ENCODE measurements around the gene SEPTIN10.

The SEPTIN10 gene

DNA sequence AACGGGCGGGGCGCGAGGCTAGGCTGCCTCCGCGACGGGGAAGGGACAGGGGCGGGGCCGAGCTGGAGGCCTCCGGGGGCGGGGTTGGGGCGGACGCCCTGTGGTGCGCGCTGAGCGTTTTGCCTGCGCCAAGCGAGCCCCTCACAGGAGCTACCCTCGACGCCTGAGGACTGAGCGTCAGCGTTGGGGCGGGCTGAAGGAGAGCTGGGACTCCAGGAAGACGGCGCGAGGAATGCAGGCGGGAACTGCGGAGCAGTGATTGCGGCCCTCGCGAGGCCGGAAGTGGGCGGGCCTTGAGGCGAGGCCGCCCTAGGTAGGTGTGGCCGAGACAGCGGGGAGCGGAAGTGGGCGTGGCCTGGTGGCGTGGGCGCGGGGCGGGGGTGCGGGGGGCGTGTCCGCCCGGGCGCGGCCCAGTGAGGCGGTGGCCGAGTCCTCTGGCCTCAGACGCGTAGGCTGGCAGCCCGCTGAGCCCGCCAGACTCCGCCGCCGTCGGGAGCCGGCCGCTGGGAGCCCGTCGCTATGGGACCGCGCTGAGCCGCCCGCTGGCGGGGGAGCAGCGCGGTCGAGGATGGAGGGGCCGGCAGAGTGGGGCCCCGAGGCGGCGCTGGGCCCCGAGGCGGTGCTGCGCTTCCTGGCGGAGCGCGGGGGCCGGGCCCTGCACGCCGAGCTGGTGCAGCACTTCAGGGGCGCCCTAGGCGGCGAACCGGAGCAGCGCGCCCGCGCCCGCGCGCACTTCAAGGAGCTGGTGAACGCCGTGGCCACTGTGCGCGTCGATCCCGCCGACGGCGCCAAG is at the start of gene SEPTIN10, which contains the start of gene SOWAHC:
Gene SEPTIN10, minus strand, starts transcription at position 45 of the 793 bp plus-strand sequence. CDS start 139 bp downstream, outside the sequence.
Gene SOWAHC, plus strand, starts transcription at position 443 of the 793 bp plus-strand sequence. Its CDS starts 126 bp downstream, at position 569.
- TF ChIP-seq GATA3 (IDR thresholded peaks at IDR 0.05; ENCODE audit: low read depth, low read length) (no peak), GATA2 (IDR thresholded peaks at IDR 0.05; ENCODE audit: low read depth, low read length) (no peak)

DNA sequence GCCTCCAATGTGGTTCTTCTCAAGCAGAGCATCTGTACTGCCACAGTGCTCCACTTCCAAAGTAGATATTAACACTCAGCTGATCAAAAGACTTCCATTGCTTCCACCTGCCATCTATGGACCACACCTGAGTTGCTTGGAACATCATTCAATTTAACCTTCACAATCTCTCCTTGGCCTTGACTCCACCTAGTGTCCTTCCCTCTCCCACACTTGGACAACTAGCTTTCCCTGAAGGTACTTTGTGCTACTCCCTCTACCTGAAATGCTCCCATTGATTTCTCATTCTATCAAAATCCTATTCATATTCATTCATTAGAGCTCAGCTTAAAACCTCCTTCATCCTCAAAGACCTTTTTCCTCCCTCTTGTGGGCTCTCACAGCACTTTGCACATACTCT is 49.1 kb upstream of the SEPTIN10 start:
- TF ChIP-seq GATA3 (IDR thresholded peaks at IDR 0.05; ENCODE audit: low read depth, low read length) (no peak), GATA2 (IDR thresholded peaks at IDR 0.05; ENCODE audit: low read depth, low read length) (no peak)

DNA sequence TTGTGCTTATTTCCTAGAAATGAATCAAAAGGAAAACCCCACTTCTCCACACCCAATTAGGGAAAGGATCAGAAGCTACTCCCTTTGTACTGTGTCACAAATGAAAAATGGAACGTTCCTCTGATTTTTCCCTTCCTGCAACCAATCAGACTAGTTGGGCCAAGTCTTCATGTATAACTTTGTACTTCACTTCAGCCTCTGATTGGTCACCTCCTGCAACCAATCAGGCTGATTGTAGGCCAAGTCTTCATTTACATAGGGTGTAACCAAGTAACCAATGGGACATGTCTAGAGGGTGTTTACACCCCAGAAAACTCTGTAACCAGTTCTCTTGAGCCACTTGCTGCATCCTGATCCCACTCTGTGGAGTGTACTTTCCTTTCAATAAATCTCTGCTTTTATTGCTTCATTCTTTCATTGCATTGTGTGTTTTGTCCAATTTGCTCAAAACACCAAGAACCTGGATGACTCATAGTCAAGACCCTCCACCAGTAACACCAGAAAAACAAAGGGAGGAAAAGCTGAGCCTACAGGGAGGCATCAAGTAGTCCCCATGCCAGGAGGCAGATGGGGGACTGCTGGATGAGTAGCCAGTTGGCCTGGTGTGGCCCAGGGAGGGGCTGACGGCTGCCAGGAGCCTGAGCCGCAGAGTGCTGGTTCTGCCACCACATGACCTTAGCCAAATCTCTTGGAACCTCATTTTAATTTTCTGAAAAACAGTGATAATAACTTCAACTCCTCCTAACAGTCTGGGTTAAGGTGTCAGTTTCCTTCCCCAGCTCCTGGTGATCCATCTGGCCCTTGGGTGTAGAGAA is 46.5 kb upstream of the SEPTIN10 start:
- no peak for TF ChIP-seq GATA2 (IDR thresholded peaks at IDR 0.05; ENCODE audit: low read depth, low read length)
- no peak for TF ChIP-seq GATA3 (IDR thresholded peaks at IDR 0.05; ENCODE audit: low read depth, low read length)

DNA sequence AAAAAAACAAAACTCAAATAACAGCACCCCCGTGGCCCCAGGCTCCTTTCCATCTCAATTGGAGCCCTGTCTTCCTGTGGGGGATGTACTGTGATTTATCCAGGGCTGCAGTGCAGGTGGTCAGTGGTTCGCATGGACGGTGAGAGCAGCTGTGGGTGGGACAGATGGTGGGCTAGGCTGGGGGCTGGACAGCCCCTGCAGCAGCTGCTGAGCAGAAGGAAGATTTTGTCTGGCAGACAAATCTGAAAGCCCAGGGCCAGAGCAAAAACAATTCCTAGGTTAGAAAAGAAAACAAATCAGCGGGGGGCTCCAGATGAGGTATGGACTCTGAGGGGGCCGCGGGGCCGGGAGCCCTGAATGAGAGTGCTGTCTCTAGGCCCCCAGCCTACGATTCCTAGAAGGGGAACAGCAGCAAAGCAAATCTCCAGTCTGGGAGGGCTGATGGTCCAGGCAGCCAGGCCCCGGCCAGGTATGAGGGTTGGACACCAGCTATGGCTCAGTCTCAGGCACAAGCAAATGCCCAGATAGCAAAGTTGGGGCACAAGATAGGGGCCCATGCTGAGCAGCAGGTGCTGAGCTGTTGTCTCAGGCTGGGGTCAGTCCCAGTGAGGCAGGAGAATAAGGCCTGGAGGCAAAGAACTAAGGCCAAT is 45.8 kb upstream of the SEPTIN10 start:
- no peak for TF ChIP-seq GATA3 (IDR thresholded peaks at IDR 0.05; ENCODE audit: low read depth, low read length)
- TF ChIP-seq GATA2 (IDR thresholded peaks at IDR 0.05; ENCODE audit: low read depth, low read length), result no peak

DNA sequence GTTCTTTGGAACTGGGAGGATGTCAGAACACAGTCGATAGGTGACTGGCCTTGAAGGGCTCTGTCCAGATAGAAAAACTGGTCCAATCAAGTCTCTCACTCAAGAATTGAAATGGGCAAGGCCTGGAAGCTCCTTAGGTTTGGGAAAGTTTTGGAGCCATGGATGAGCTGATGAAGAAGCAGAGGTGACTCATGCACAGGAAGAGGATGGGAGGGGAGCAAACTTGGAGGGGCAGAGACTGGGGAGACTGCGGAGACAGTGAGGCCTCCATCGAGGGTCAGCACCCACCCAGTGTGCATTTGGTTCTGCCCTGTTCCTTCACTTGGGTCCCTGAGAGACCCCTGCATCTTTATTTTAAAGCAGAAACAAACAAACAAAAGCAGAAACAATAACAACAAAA is 41.5 kb upstream of the SEPTIN10 start:
- TF ChIP-seq GATA3 (IDR thresholded peaks at IDR 0.05; ENCODE audit: low read depth, low read length) (no peak), GATA2 (IDR thresholded peaks at IDR 0.05; ENCODE audit: low read depth, low read length) (no peak)

DNA sequence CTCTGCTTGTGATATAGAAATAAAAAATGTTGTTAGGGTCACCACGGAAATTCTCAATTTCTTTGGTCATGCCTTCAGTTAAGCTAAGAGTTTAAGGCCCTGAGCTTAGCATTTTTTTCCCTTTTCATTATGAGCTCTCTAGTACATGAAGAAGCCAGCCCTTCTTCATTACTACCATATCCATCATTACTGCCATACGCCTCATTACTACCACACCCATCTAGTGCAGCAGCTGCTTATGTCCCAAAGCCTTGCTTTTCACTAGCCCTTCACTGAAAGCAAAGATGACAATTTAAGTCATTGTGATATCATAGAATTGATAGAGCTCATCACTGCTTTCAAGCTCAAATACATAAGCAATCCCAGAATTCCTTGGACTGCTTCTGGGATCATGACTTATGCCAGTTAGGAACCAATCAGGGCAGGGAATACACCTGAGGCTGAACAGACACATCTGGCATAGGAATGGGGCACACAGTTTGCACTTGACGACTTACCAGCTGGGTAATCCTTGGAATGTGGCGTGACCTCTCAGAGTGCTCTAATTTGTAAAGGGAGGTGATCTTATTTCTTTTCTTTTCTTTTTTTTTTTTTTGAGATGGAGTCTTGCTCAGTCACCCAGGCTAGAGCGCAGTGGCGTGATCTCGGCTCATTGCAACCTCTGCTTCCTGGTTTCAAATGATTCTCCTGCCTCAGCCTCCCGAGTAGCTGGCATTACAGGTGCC is 40.7 kb upstream of the SEPTIN10 start:
- TF ChIP-seq GATA2 (IDR thresholded peaks at IDR 0.05; ENCODE audit: low read depth, low read length), result no peak

DNA sequence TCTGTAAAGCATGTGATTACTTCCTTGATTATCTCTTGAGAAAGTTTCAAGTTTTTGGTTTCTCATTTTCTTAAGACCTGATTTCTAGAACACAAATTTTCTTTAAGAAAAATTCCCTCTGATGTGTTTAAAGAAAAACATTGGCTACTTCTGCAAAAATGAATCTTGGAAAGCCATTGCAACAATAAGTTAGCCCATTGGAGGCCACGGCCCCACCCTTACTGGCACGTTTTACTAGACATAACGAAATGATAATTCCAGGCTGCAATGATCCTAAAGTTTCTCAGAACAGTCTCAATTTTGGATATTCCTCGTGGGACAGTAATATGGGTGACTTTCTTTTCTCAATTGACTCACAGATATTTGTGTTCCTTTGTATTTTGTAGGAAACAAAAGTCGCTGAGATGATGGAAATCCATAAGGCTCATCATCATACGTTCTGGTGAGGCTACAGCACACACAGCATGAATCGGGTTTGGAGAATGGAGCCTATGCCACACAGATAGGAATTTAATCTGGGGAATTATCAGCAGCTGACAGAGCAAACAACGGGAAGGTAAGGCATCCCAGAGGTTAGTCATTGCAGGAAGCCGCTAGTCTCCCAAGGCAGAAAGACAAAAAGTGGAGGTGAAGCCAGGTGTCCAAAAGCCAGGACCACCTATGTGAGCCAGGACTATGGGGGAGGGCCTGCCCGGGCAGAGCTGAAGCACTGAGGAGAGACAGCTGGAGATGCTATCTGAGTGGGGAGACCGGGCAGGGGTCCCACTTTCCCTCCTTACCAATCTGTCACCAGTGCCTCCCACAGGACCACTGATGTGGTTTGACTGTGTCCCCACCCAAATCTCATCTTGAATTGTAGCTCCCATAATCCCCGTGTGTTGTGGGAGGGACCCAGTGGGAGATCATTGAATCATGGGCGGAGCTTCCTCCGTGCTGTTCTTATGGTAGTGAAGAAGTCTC is 36.2 kb upstream of the SEPTIN10 start:
- TF ChIP-seq GATA3 (IDR thresholded peaks at IDR 0.05; ENCODE audit: low read depth, low read length) (no peak), GATA2 (IDR thresholded peaks at IDR 0.05; ENCODE audit: low read depth, low read length) (no peak)

DNA sequence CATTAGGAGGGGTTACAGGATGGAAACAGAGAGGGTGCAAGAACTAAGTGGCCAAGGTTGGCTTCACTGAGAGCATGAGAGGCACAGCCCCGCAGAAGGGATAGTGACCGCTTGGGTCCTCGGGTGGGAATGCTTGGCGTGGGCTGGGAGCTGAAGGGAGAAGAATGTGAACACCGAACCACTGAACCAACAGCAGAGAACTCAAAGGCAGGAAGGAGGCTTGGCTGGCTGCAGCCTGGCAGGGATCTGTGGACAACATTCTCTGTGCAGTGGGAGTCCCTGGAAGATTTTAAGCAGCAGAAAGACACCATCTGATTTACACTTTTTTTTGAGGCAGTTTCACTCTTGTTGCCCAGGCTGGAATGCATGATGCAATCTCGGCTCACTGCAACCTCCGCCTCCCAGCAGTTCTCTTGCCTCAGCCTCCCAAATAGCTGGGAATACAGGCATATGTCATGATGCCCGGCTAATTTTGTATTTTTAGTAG is 34.3 kb upstream of the SEPTIN10 start:
- no peak for TF ChIP-seq GATA2 (IDR thresholded peaks at IDR 0.05; ENCODE audit: low read depth, low read length)
- no peak for TF ChIP-seq GATA3 (IDR thresholded peaks at IDR 0.05; ENCODE audit: low read depth, low read length)

DNA sequence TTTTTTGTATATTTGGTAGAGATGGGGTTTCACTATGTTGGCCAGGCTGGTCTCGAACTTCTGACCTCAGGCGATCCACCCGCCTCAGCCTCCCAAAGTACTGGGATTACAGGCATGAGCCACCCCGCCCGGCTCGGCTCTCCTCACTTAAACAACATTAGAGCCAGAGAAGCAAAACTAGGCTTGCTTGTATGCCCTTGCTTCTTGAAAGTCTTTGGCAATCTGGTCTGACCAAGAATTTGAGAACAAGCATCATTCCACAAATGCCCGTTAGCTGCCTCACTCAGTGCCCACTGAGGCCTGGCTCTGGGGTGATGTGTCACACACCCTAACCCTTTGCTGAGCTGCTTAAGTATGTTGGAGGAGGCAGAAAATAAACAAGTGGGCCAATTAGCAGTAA is 33.9 kb upstream of the SEPTIN10 start:
- TF ChIP-seq GATA2 (IDR thresholded peaks at IDR 0.05; ENCODE audit: low read depth, low read length) (no peak), GATA3 (IDR thresholded peaks at IDR 0.05; ENCODE audit: low read depth, low read length) (no peak)

DNA sequence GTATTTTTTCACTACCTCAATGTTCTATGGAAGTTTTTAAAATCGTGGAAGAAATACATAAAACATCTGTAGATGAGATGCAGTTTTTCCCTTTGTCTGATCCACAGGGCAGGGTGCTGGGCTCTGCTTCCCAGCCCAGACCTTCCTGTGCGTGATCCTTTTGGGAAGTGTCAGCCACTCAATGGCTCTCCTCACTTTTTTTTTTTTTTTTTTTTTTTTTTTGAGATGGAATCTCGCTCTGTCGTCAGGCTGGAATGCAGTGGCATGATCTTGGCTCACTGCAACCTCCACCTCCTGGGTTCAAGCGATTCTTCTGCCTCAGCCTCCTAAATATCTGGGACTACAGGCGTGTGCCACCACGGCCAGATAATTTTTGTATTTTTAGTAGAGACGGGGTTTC is 33.2 kb upstream of the SEPTIN10 start:
- TF ChIP-seq GATA3 (IDR thresholded peaks at IDR 0.05; ENCODE audit: low read depth, low read length), result no peak
- TF ChIP-seq GATA2 (IDR thresholded peaks at IDR 0.05; ENCODE audit: low read depth, low read length), result no peak

DNA sequence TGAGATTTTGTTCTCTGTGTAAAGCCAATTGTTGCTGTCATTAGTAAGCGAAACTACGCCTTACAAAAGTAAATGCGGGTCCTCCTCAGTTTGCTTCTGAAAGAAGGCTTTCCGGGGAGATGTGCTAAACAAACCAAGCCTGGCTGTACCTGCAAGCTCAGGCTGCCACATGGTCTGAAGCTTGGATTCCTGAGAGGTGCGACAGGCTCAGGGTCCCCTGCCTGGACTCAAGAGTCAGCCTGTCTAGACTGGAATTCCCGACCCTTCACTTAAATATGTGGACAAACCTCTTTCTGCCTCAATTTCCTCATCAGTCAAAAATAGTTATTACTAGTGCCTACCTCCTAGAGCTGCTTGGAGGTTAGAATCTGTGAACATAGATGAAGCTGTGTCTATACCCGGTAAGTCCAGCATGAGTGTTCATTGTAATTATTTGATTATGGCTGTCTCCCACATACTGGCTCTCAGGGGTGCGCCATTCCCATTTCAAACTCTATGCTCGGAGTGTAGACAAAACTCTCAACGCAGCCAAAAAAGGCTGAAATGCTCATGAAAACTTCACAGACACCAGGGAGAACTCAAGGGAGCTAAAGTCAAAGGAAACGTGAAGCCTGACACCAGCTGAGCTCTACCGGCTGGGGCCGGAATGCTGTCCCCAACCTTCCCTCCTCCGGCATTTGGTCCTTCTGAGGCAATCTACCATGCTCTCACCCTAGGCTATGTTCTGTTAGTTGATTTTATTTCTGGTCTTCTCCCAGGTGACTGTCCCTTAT is 31.8 kb upstream of the SEPTIN10 start:
- TF ChIP-seq GATA2 (IDR thresholded peaks at IDR 0.05; ENCODE audit: low read depth, low read length) (no peak), GATA3 (IDR thresholded peaks at IDR 0.05; ENCODE audit: low read depth, low read length) (no peak)

Data from SH-SY5Y (cell line).